Lower lobe of right lung (tissue), 2 donors: ENCODE data around the gene TESK1. TPM values are rescaled to one million over a fixed set of nuclear protein-coding genes. Genes with fewer than 3 reads are reported as not detected.
A peak's percentile ranks its signal among the peaks of the same experiment; 100 is the strongest.
"Not testable (repeated sequence)": the region's sequence is repeated elsewhere in the genome, so short reads cannot be mapped to it uniquely, and the experiment has no call there.

Source experiments
- ATAC-seq, 2 donors: fragments of 200-7000 bp; cut with Tn5 transposase; one replicate each; pipeline ENCODE4 v1.9.1; 2020 to 2022; ENCODE audit warnings: mild to moderate bottlenecking in 2 of 2, moderate library complexity in 2 of 2
- DNase-seq: peaks from one replicate; pipeline ENCODE4 v3.0.0-alpha.2; 2020
- H3K27ac ChIP-seq: fragments of 200-600 bp; one replicate; pipeline ENCODE4 v1.8.0; 2022
- H3K27me3 ChIP-seq: fragments of 200-600 bp; one replicate; pipeline ENCODE4 v1.8.0; 2022; ENCODE audit warnings: low read depth
- H3K36me3 ChIP-seq: fragments of 200-600 bp; one replicate; pipeline ENCODE4 v1.8.0; 2022; ENCODE audit warnings: mild to moderate bottlenecking
- H3K4me1 ChIP-seq: fragments of 200-600 bp; one replicate; pipeline ENCODE4 v1.8.0; 2022
- H3K4me3 ChIP-seq: fragments of 200-600 bp; one replicate; pipeline ENCODE4 v1.8.0; 2022; ENCODE audit warnings: mild to moderate bottlenecking
- H3K9me3 ChIP-seq: fragments of 200-600 bp; one replicate; pipeline ENCODE4 v1.8.0; 2022
- intact Hi-C: fragments of 100-400 bp; cut with DNase I; formaldehyde crosslinking; loops from one replicate; pipeline ENCODE4 v1.11.0; 2022
- total RNA-seq: library from RNA; stranded (reverse); fragmentation: NEBNext Ultra II Directional; extraction: Animal tissue kit (Norgen Biotek cat#: 25700); gene quantifications from one replicate; pipeline ENCODE4 v1.2.1, GENCODE V29; 2021
- TF ChIP-seq, protein P1 (sequence below): fragments of 200-600 bp; IDR thresholded peaks from one replicate; pipeline ENCODE4 v1.8.0; 2022; ENCODE audit warnings: antibody characterized with exemption, mild to moderate bottlenecking
- donor health status: DM: no; HTN: yes; CAD: no; lungs with severe emphysema.

The TESK1 gene
- total RNA-seq, 1 donor from 2014 or later: 44.0 TPM

GRCh38 chr9:35574578-35575122 is 30.4 kb upstream of the TESK1 start:
- H3K27ac ChIP-seq: no peak overlapping the region
- intact Hi-C loops: no loop called here
- DNase-seq: no peak
- no peaks in the 10 kb centered on the region for H3K36me3 ChIP-seq
- no peaks in the 10 kb centered on the region for H3K4me1 ChIP-seq
- H3K9me3 ChIP-seq: peaks cover 4% of the 10 kb centered on the region
- ATAC-seq: no peak
- no peak overlapping the region for H3K4me3 ChIP-seq
- TF ChIP-seq, protein P1, sequence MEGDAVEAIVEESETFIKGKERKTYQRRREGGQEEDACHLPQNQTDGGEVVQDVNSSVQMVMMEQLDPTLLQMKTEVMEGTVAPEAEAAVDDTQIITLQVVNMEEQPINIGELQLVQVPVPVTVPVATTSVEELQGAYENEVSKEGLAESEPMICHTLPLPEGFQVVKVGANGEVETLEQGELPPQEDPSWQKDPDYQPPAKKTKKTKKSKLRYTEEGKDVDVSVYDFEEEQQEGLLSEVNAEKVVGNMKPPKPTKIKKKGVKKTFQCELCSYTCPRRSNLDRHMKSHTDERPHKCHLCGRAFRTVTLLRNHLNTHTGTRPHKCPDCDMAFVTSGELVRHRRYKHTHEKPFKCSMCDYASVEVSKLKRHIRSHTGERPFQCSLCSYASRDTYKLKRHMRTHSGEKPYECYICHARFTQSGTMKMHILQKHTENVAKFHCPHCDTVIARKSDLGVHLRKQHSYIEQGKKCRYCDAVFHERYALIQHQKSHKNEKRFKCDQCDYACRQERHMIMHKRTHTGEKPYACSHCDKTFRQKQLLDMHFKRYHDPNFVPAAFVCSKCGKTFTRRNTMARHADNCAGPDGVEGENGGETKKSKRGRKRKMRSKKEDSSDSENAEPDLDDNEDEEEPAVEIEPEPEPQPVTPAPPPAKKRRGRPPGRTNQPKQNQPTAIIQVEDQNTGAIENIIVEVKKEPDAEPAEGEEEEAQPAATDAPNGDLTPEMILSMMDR: no peak
- H3K27me3 ChIP-seq: no peaks in the 10 kb centered on the region

DNA sequence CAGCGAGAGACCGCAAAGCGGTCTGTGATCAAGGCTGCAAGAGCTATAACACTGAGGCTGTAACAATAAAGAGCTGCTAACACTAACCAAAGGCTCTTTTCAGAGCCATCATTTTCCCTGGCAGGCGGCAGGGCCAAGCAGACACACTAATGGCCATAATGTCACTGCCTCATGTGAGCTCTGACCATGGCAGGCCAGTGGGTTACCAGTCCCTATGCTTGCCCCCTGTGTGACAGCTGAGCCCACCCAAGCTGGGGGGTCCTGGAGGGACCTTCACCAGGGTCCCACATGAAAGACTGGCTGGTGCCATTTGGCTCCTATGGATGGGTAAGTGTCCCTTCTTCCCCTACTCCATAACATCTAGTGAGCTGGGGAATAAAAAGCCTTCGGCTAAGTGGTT is 29.6 kb upstream of the TESK1 start:
- H3K4me1 ChIP-seq: no peaks in the 10 kb centered on the region
- no peak for DNase-seq
- no peaks in the 10 kb centered on the region for H3K36me3 ChIP-seq
- TF ChIP-seq, protein P1: no peak
- no peak overlapping the region for H3K4me3 ChIP-seq
- peaks cover 13% of the 10 kb centered on the region for H3K9me3 ChIP-seq
- ATAC-seq: peak in 1 of 2 donors; percentile 25
- H3K27ac ChIP-seq: no peak overlapping the region
- intact Hi-C loops: no loop called here
- H3K27me3 ChIP-seq: no peaks in the 10 kb centered on the region

DNA sequence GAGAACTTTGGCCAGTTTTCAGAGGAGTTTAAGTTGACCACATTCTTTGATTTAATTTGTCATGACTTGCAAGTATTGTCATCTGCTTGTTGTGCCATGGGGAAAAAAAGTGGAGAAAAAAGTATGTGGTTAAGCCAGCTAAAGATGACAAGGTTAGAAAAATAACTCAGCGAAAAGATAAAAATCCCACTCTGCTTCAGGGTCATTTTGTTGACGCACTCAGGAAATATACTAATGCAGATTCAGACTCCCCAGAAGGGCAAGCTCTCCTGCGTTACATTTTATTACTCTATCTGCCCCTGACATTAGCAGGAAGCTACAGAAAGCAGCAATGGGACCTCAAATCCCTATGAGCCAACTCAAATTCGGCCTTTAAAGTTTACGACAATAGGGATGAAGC is 27.6 kb upstream of the TESK1 start:
- intact Hi-C loops: no loop called here
- no peak for ATAC-seq
- Histone ChIP-seq H3K36me3 (no peaks in the 10 kb centered on the region), H3K9me3 (peaks cover 13% of the 10 kb centered on the region), H3K4me1 (no peaks in the 10 kb centered on the region), H3K27ac (no peak overlapping the region), H3K27me3 (no peaks in the 10 kb centered on the region), H3K4me3 (no peak overlapping the region)
- no peak for DNase-seq
- TF ChIP-seq, protein P1: no peak

GRCh38 chr9:35579130-35579529 is 25.9 kb upstream of the TESK1 start:
- H3K27me3 ChIP-seq: no peaks in the 10 kb centered on the region
- no peaks in the 10 kb centered on the region for H3K36me3 ChIP-seq
- H3K4me1 ChIP-seq: no peaks in the 10 kb centered on the region
- no peak overlapping the region for H3K27ac ChIP-seq
- ATAC-seq (no peak), DNase-seq (no peak)
- no peak overlapping the region for H3K4me3 ChIP-seq
- H3K9me3 ChIP-seq: peaks cover 13% of the 10 kb centered on the region
- TF ChIP-seq, protein P1: no peak
- intact Hi-C loops: no loop called here

DNA sequence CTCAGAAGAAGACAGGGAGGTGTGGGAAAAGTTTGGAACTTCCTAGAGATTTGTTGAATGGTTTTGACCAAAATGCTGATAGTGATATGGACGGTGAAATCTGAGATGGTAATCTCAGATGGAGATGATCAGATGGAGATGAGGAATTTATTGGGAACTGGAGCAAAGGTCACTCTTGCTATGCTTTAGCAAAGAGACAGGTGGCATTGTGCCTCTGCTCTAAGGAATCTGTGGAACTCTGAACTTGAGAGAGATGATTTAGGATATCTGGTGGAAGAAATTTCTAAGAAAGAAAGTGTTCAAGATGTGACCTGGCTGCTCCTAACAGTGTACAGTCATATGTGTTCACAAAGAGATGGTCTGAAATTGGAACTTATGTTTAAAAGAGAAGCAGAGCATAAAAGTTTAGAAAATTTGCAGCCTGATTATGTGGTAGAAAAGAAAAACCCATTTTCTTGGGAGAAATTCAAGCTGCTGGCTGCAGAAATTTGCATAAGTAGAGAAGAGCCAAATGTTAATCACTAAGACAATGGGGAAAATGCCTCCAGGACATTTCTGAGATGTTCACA is 25.3 kb upstream of the TESK1 start:
- intact Hi-C loops, H3K27me3 ChIP-seq, DNase-seq: not testable (repeated sequence)

GRCh38 chr9:35583521-35583920 is 21.5 kb upstream of the TESK1 start:
- H3K4me3 ChIP-seq, intact Hi-C loops: not testable (repeated sequence)

More for the DNA sequence above, 25.3 kb upstream of the TESK1 start:
- not testable (repeated sequence) for ATAC-seq, H3K4me3 ChIP-seq, H3K36me3 ChIP-seq, H3K4me1 ChIP-seq, H3K27ac ChIP-seq
- peaks cover 13% of the 10 kb centered on the region for H3K9me3 ChIP-seq

DNA sequence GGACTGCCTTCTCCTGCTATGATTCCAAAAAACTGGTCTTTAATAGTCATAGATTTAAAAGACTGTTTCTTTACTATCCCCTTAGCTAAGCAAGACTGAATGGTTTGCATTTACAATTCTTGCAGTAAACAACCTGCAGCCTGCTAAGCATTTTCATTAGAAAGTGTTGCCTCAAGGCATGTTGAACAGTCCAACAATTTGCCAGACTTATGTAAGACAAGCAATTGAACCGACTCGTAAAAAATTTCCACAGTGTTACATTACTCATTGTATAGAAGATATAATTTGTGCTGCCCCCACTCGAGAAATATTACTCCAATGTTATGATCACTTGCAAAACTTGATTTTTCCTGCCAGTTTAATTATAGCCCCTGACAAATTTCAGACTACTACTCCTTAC is 20.4 kb upstream of the TESK1 start:
- H3K27ac ChIP-seq, H3K36me3 ChIP-seq, ATAC-seq, intact Hi-C loops, H3K4me1 ChIP-seq, H3K4me3 ChIP-seq, DNase-seq, H3K27me3 ChIP-seq: not testable (repeated sequence)
- peaks cover 15% of the 10 kb centered on the region for H3K9me3 ChIP-seq

More at GRCh38 chr9:35583521-35583920, 21.5 kb upstream of the TESK1 start:
- peaks cover 20% of the 10 kb centered on the region for H3K9me3 ChIP-seq
- H3K27ac ChIP-seq, ATAC-seq, DNase-seq, H3K36me3 ChIP-seq, H3K4me1 ChIP-seq, H3K27me3 ChIP-seq: not testable (repeated sequence)

GRCh38 chr9:35588506-35588905 is 16.6 kb upstream of the TESK1 start:
- H3K36me3 ChIP-seq, H3K27ac ChIP-seq, H3K4me1 ChIP-seq, H3K27me3 ChIP-seq, ATAC-seq, DNase-seq, H3K4me3 ChIP-seq, intact Hi-C loops: not testable (repeated sequence)
- H3K9me3 ChIP-seq: peaks cover 16% of the 10 kb centered on the region
